Liver (tissue), 3 donors: ENCODE results near the gene SPP1.

Experiments
- FOXA2 ChIP-seq: IDR thresholded peaks from 2 replicates; pipeline ENCODE4 v1.6.1; 2016; ENCODE audit warnings: antibody characterized with exemption
- GABPA ChIP-seq, 2 donors: IDR thresholded peaks in 1 of 2; conservative IDR thresholded peaks in 1 of 2; 2 replicates each; pipeline ENCODE4 v1.6.1; 2016; ENCODE audit warnings: antibody characterized with exemption in 2 of 2, mild to moderate bottlenecking in 1 of 2, moderate library complexity in 1 of 2
- MAX ChIP-seq: IDR thresholded peaks from 2 replicates; pipeline ENCODE4 v1.6.1; 2016; ENCODE audit warnings: antibody characterized with exemption
- RAD21 ChIP-seq, 2 donors: IDR thresholded peaks; 2 replicates each; pipeline ENCODE4 v1.6.1; 2016; ENCODE audit warnings: antibody characterized with exemption in 2 of 2, mild to moderate bottlenecking in 2 of 2
- RXRA ChIP-seq, 2 donors: IDR thresholded peaks; 2 replicates each; pipeline ENCODE4 v1.6.1; 2017 to 2018; ENCODE audit warnings: antibody characterized with exemption in 2 of 2, mild to moderate bottlenecking in 1 of 2
- TF ChIP-seq, protein P1 (sequence below): fragments of 150-350 bp; IDR thresholded peaks from 2 replicates; pipeline ENCODE4 v1.5.1; 2017; ENCODE audit warnings: improper control_type of control experiment, low read depth, low read length; ENCODE audit not compliant: missing input control
- donor health status: healthy.
- donor health status: healthy.

DNA sequence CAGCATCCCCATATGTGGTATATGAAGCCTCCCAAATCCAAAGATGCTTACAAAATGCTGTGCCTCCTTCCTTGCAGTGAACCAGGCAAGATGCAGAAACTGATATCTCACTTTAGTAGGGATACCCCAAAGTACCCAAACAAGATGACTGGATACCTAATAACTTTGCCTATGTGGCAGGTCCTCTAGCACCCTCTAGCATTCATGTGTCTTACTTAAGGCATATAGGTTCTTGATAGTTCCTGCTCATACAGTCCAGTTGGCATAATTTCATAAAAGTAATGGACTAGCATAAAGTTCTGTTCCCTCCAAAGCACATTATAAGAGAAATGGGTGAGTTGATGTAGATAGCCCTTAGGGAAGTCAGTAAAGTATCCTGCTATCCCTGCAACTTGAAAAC, 36.8 kb upstream of the SPP1 start:
- TF ChIP-seq, protein P1, sequence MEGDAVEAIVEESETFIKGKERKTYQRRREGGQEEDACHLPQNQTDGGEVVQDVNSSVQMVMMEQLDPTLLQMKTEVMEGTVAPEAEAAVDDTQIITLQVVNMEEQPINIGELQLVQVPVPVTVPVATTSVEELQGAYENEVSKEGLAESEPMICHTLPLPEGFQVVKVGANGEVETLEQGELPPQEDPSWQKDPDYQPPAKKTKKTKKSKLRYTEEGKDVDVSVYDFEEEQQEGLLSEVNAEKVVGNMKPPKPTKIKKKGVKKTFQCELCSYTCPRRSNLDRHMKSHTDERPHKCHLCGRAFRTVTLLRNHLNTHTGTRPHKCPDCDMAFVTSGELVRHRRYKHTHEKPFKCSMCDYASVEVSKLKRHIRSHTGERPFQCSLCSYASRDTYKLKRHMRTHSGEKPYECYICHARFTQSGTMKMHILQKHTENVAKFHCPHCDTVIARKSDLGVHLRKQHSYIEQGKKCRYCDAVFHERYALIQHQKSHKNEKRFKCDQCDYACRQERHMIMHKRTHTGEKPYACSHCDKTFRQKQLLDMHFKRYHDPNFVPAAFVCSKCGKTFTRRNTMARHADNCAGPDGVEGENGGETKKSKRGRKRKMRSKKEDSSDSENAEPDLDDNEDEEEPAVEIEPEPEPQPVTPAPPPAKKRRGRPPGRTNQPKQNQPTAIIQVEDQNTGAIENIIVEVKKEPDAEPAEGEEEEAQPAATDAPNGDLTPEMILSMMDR, result no peak
- TF ChIP-seq RAD21 (IDR thresholded peaks at IDR 0.05) (peak; percentile 18 to 51), MAX (no peak), GABPA (IDR thresholded peaks at IDR 0.05 in 1 of 2, conservative IDR thresholded peaks at IDR 0.05 in 1 of 2) (no peak), RXRA (IDR thresholded peaks at IDR 0.05) (no peak), FOXA2 (no peak)
